Prostate gland (tissue), 2 donors: ENCODE results near the gene SLC9A7.

ENCODE experiments used
- CTCF ChIP-seq, 4 experiments: fragments of 200-600 bp in 2 of 4; fragments of 450-650 bp in 2 of 4; sonication (generic) in 2 of 4; IDR thresholded peaks; 1 replicate in 3 of 4; 2 replicates in 1 of 4; pipeline ENCODE4 v1.5.1; 2016 to 2019; ENCODE audit warnings: antibody characterized with exemption in 4 of 4, mild to moderate bottlenecking in 2 of 4, moderate library complexity in 2 of 4
- POLR2AphosphoS5 ChIP-seq: sonication (generic); formaldehyde crosslinking; IDR thresholded peaks from one replicate; pipeline ENCODE4 v1.6.1; 2017; ENCODE audit warnings: antibody characterized with exemption

GRCh38 chrX:46792810-46793188 is 33.9 kb upstream of the SLC9A7 start:
- no peak for TF ChIP-seq POLR2AphosphoS5
- no peak for TF ChIP-seq CTCF (IDR thresholded peaks at IDR 0.05)
